Stimulated activated naive B cell treated with anti-CD40 and anti-IgM and Interleukin-4, amounts not matched to agents 10 μg/mL and 1 μg/mL and 100 μg/mL, for 72 hours (primary cell): ENCODE data around the gene ABCA8.
"Not testable (repeated sequence)": the region's sequence is repeated elsewhere in the genome, so short reads cannot be mapped to it uniquely, and the experiment has no call there.

Experiments used
- ATAC-seq, 2 donors: fragments of 150-1000 bp; cut with Tn5 transposase; replicated peaks; 2 replicates each; pipeline ENCODE4 v1.10.0; 2021; ENCODE audit warnings: moderate library complexity in 1 of 2
- DNase-seq: peaks from one replicate; pipeline ENCODE4 v3.0.0; 2021
- H3K27ac Mint-ChIP-seq: one replicate; pipeline ENCODE4 v1.8.0; 2022; ENCODE audit warnings: mild to moderate bottlenecking, mixed read lengths
- H3K27me3 Mint-ChIP-seq, 2 donors: one replicate each; pipeline ENCODE4 v1.8.0; 2022; ENCODE audit warnings: mixed read lengths in 2 of 2
- H3K36me3 Mint-ChIP-seq, 2 donors: one replicate each; pipeline ENCODE4 v1.8.0; 2022; ENCODE audit warnings: mixed read lengths in 2 of 2, mild to moderate bottlenecking in 1 of 2
- H3K4me1 Mint-ChIP-seq, 2 donors: one replicate each; pipeline ENCODE4 v1.8.0; 2022; ENCODE audit warnings: mixed read lengths in 2 of 2, mild to moderate bottlenecking in 1 of 2
- H3K4me3 Mint-ChIP-seq, 2 donors: one replicate each; pipeline ENCODE4 v1.8.0; 2022; ENCODE audit warnings: mild to moderate bottlenecking in 2 of 2, mixed read lengths in 2 of 2, moderate library complexity in 1 of 2
- H3K9me3 Mint-ChIP-seq, 2 donors: one replicate each; pipeline ENCODE4 v1.8.0; 2022; ENCODE audit warnings: mixed read lengths in 2 of 2, mild to moderate bottlenecking in 1 of 2

ABCA8 gene

DNA sequence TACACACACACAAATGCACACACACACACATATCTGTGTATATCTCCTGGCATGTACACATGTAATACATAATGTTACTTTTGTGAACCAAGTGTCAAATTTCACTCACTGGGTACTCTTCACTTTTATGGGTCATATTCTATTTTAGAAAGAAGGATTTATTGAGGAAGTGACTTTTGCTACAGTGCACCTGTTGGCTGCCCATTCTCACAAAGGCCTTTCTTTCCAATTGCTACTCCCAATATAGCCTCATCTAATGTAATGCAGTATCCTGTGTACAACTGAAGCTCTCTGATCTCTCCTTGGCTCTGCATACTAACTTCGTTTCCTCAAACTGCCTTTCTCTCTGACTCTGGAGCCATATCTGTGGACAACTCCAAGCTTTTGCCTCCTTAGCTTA, 107.5 kb downstream of the ABCA8 start:
- Mint-ChIP-seq H3K36me3 (no peaks in the 10 kb centered on the region), H3K27me3 (peaks cover 0 to 5% of the 10 kb centered on the region in 2 donors), H3K9me3 (peaks cover 3 to 6% of the 10 kb centered on the region in 2 donors), H3K4me1 (no peaks in the 10 kb centered on the region), H3K4me3 (no peak overlapping the region), H3K27ac (no peak overlapping the region)
- DNase-seq (no peak), ATAC-seq (no peak)

GRCh38 chr17:68843522-68843921, 111.7 kb downstream of the ABCA8 start:
- Mint-ChIP-seq H3K4me3 (no peak overlapping the region), H3K4me1 (no peaks in the 10 kb centered on the region), H3K27me3 (peaks cover 4 to 5% of the 10 kb centered on the region in 2 donors), H3K27ac (no peak overlapping the region), H3K9me3 (peaks cover 4 to 6% of the 10 kb centered on the region in 2 donors), H3K36me3 (no peaks in the 10 kb centered on the region)
- DNase-seq (no peak), ATAC-seq (no peak)

DNA sequence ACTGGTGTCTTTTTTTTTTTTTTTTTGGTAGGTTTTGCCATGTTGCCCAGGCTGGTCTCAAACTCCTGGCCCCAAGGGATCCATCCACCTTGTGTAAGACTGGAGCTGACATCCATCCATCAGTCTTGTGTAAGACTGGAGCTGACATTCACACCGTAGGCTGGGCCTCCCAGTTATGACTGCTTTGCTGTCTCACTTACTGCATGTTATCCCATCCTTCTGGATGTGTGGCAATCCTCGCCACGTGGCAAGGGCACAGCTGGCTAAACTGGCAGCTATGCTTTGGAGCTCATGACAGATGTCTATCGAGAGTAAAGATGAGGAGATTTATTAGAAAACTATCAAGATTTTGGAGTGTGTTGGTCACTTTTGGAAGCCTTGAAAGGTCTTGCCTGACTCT, 115.1 kb downstream of the ABCA8 start:
- no peak overlapping the region for H3K27ac Mint-ChIP-seq
- no peak overlapping the region for H3K4me3 Mint-ChIP-seq
- H3K27me3 Mint-ChIP-seq, result peaks cover 4 to 5% of the 10 kb centered on the region in 2 donors
- H3K36me3 Mint-ChIP-seq, result no peaks in the 10 kb centered on the region
- ATAC-seq (no peak), DNase-seq (no peak)
- peaks cover 0 to 3% of the 10 kb centered on the region in 2 donors for H3K9me3 Mint-ChIP-seq
- peaks cover 2 to 3% of the 10 kb centered on the region in 2 donors for H3K4me1 Mint-ChIP-seq

GRCh38 chr17:68835071-68835470, 120.1 kb downstream of the ABCA8 start:
- DNase-seq (no peak), ATAC-seq (no peak)
- Mint-ChIP-seq H3K9me3 (peaks cover 0 to 3% of the 10 kb centered on the region in 2 donors), H3K36me3 (peaks cover 0 to 1% of the 10 kb centered on the region in 2 donors), H3K4me3 (no peak overlapping the region), H3K27ac (no peak overlapping the region), H3K4me1 (peaks cover 2 to 9% of the 10 kb centered on the region in 2 donors), H3K27me3 (peaks cover 0 to 11% of the 10 kb centered on the region in 2 donors)

DNA sequence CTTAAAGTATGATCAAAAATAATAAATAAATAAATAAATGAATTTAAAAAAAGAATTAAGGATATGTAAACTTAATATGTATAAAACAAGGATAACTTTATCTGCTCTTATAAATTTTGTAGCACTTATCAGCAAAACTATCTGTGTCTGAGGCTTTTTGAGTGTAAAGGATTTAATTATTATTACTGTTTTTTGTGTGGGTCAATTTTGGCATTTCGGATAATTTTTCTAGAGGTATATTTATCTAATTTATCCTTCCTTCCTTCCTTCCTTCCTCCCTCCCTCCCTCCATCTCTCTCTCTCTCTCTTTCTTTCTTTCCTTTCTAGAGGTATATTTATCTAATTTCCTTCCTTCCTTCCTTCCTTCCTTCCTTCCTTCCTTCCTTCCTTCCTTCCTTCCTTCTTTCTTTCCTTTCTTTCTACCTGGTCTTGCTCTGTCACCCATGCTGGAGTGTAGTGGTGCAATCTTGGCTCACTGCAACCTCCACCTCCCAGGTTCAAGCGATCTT, 120.8 kb downstream of the ABCA8 start:
- Mint-ChIP-seq H3K27ac (no peak overlapping the region), H3K4me1 (peaks cover 2 to 9% of the 10 kb centered on the region in 2 donors), H3K4me3 (no peak overlapping the region), H3K27me3 (peaks cover 0 to 11% of the 10 kb centered on the region in 2 donors), H3K9me3 (peaks cover 0 to 3% of the 10 kb centered on the region in 2 donors), H3K36me3 (peaks cover 0 to 1% of the 10 kb centered on the region in 2 donors)
- ATAC-seq (no peak), DNase-seq (no peak)

- Mint-ChIP-seq H3K36me3 (peaks cover 0 to 1% of the 10 kb centered on the region in 2 donors), H3K9me3 (peaks cover 0 to 3% of the 10 kb centered on the region in 2 donors), H3K27ac (no peak overlapping the region), H3K27me3 (peaks cover 0 to 15% of the 10 kb centered on the region in 2 donors), H3K4me1 (peaks cover 2 to 9% of the 10 kb centered on the region in 2 donors), H3K4me3 (no peak overlapping the region)
- DNase-seq, result no peak
- no peak for ATAC-seq
Observed at GRCh38 chr17:68832109-68832802, 122.9 kb downstream of the ABCA8 start.

GRCh38 chr17:68831170-68831569, 124.0 kb downstream of the ABCA8 start:
- ATAC-seq (no peak), DNase-seq (no peak)
- Mint-ChIP-seq H3K36me3 (peaks cover 0 to 1% of the 10 kb centered on the region in 2 donors), H3K27ac (no peak overlapping the region), H3K4me3 (no peak overlapping the region), H3K27me3 (peaks cover 0 to 15% of the 10 kb centered on the region in 2 donors), H3K9me3 (peaks cover 0 to 3% of the 10 kb centered on the region in 2 donors), H3K4me1 (peaks cover 2 to 9% of the 10 kb centered on the region in 2 donors)

- no peak overlapping the region for H3K4me3 Mint-ChIP-seq
- peaks cover 0 to 8% of the 10 kb centered on the region in 2 donors for H3K4me1 Mint-ChIP-seq
- DNase-seq (no peak), ATAC-seq (no peak)
- H3K27ac Mint-ChIP-seq, result no peak overlapping the region
- H3K9me3 Mint-ChIP-seq, result peaks cover 0 to 3% of the 10 kb centered on the region in 2 donors
- H3K36me3 Mint-ChIP-seq, result peaks cover 0 to 1% of the 10 kb centered on the region in 2 donors
- H3K27me3 Mint-ChIP-seq, result peaks cover 0 to 15% of the 10 kb centered on the region in 2 donors
Observed at GRCh38 chr17:68830313-68830712, 124.9 kb downstream of the ABCA8 start.

- H3K4me3 Mint-ChIP-seq, result no peak overlapping the region
- H3K4me1 Mint-ChIP-seq, result no peaks in the 10 kb centered on the region
- peaks cover 0 to 1% of the 10 kb centered on the region in 2 donors for H3K36me3 Mint-ChIP-seq
- no peak overlapping the region for H3K27ac Mint-ChIP-seq
- H3K9me3 Mint-ChIP-seq, result peaks cover 0 to 3% of the 10 kb centered on the region in 2 donors
- peaks cover 0 to 15% of the 10 kb centered on the region in 2 donors for H3K27me3 Mint-ChIP-seq
- no peak for DNase-seq
- no peak for ATAC-seq
Observed at GRCh38 chr17:68829211-68829610, 126.0 kb downstream of the ABCA8 start.

DNA sequence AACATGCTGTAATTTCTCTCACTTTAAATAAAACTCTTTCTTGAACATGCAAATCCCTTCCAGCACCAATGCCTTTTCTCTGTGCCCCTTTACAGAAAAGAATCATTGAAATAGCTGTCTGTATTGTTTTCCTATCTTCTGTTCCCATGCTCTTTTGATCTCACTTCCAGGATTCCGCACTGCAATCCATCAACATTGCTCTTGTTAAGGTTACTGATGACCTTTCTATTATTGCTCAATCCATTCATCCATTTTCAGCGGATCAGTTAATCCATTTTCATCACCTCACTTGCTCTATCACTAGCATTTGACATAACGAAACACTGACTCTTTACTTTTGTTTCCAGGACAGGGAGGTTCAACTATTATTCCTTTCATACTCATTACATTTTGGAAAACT, 130.5 kb downstream of the ABCA8 start:
- Mint-ChIP-seq H3K36me3 (no peaks in the 10 kb centered on the region), H3K4me1 (no peaks in the 10 kb centered on the region), H3K4me3 (no peak overlapping the region), H3K9me3 (no peaks in the 10 kb centered on the region), H3K27ac (no peak overlapping the region), H3K27me3 (peaks cover 4 to 6% of the 10 kb centered on the region in 2 donors)
- no peak for ATAC-seq
- DNase-seq, result no peak

DNA sequence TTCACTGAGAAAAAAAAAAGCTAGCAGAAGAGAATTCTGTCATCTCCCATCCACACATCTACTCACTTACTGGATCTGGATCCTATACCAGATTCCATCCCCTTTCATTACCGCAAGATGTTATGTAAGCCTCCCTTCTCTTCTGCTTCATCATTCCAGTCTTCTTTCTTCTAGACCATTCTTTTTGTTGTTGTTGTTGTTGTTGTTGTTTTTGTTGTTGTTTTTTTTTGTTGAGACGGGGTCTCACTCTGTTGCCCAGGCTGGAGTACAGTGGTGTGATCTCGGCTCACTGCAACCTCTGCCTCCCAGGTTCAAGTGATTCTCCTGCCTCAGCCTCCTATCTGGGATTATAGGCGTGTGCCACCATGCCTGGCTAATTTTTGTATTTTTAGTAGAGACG, 131.0 kb downstream of the ABCA8 start:
- not testable (repeated sequence) for H3K36me3 Mint-ChIP-seq, H3K27ac Mint-ChIP-seq

DNA sequence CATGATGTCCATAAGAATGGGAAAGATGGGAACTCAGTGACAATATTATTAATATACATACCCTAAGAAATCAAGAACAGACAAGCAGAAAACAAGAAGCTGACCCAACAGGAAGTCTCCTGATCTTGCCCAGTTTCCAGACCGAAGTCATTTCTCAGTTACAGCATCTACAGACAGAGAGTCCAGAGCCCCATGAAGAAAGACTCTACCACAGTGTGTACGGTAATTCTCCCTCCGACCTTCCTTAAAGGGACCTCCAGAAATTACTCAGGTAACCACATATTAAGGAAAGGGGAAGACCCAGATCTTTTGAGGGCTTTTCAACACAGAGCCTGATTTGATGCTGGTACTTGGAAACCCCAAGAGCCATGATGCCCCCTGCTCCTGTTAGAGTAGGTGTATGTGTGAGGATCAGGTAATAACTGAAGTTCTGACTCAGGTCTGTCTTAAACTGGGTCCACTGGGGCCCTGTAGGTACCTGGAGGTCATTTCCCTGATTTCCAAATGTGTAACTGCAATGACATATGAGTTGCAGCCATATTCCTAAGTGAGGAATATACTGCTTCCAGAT, 132.4 kb downstream of the ABCA8 start:
- ATAC-seq, result peak in 1 of 2 donors; percentile 69
- Mint-ChIP-seq H3K9me3 (no peaks in the 10 kb centered on the region), H3K4me1 (no peaks in the 10 kb centered on the region), H3K27me3 (peaks cover 2 to 6% of the 10 kb centered on the region in 2 donors), H3K27ac (no peak overlapping the region), H3K36me3 (no peaks in the 10 kb centered on the region), H3K4me3 (no peak overlapping the region)
- no peak for DNase-seq

More for the DNA sequence above, 131.0 kb downstream of the ABCA8 start:
- not testable (repeated sequence) for H3K9me3 Mint-ChIP-seq, H3K27me3 Mint-ChIP-seq, ATAC-seq, H3K4me1 Mint-ChIP-seq, H3K4me3 Mint-ChIP-seq, DNase-seq

DNA sequence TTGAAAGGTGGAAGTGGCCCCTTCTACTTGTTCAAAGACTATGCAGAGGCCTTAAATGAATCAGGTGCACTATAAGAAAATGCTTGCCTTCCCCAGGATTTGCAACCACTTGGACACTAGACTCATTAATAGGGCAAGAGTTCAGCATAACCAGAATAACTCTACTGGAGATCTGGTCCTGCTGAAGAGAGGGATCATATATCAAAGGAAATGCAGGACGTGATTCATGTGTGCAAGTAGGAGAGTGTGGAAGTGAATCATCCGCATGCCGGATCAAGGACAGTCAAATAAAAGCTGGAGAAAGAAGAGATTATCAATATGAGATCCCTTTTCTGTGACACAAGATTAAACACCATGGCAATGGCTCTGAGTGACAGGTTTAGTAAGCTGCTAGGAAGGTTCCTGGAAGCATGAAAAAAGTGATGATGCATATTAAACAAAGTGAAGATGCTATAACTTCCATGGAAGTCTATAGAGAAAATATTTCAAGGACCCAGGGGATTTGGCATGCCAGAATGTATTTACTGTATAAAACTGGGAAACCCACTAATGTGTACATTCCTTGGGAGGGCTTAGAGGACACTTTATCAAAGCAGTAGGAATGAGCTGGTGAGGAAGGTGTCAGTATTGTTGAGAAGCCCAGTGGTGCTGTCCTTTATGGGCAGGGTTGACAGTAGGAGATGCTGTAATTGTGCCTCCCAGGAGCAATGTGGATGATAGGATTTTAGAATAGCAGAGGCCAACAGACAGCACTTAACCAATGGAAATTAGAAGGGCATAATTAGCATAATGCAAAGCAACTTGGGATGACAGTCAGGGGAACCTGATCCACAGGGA, 133.1 kb downstream of the ABCA8 start:
- no peak for ATAC-seq
- Mint-ChIP-seq H3K9me3 (no peaks in the 10 kb centered on the region), H3K4me1 (no peaks in the 10 kb centered on the region), H3K36me3 (no peaks in the 10 kb centered on the region), H3K27me3 (peaks cover 3 to 6% of the 10 kb centered on the region in 2 donors), H3K27ac (no peak overlapping the region), H3K4me3 (no peak overlapping the region)
- DNase-seq, result no peak

- Mint-ChIP-seq H3K36me3 (no peaks in the 10 kb centered on the region), H3K9me3 (no peaks in the 10 kb centered on the region), H3K27ac (no peak overlapping the region), H3K4me3 (no peak overlapping the region), H3K4me1 (no peaks in the 10 kb centered on the region), H3K27me3 (peaks cover 3 to 6% of the 10 kb centered on the region in 2 donors)
- ATAC-seq, result no peak
- DNase-seq, result no peak
Observed at GRCh38 chr17:68820825-68821481, 134.2 kb downstream of the ABCA8 start.
